ENCODE results near the gene C10orf90.
A peak's percentile ranks its signal among the peaks of the same experiment; 100 is the strongest.

Gene C10orf90

GRCh38 chr10:126616737-126617136 lies 53.8 kb downstream of the C10orf90 start:
- H2BK5ac ChIP-seq (ENCODE audit: low read length), result no peak overlapping the region
- no peak overlapping the region for H3K14ac ChIP-seq (ENCODE audit: low read length)
- H4K91ac ChIP-seq (ENCODE audit: low read depth, low read length, poor library complexity), result no peak overlapping the region
- H3K27me3 ChIP-seq (ENCODE audit: control insufficient read depth in 3 of 3, insufficient read depth in 3 of 3, low read depth in 1 of 3, low read length in 3 of 3), result no peaks in the 10 kb centered on the region
- no peak overlapping the region for H4K8ac ChIP-seq (ENCODE audit: low read depth, low read length)
- H3K23ac ChIP-seq (ENCODE audit: low read depth, low read length, poor library complexity), result no peak overlapping the region
- WGBS, 2 donors (ENCODE audit: extremely low coverage in 2 of 2, insufficient read length in 2 of 2, insufficient replicate concordance in 1 of 2), result no CpG with 5 or more reads among the region's 3 CpGs
- H3K4me3 ChIP-seq (ENCODE audit: low read length in 2 of 2), result no peak overlapping the region
- H3K4ac ChIP-seq (ENCODE audit: low read length), result no peak overlapping the region
- H2AFZ ChIP-seq (ENCODE audit: low read length), result no peak overlapping the region
- H2BK120ac ChIP-seq (ENCODE audit: low read depth, low read length), result no peak overlapping the region
- no peaks in the 10 kb centered on the region for H3K79me1 ChIP-seq (ENCODE audit: low read depth, low read length)
- H2BK15ac ChIP-seq (ENCODE audit: low read length), result no peak overlapping the region
- H2BK12ac ChIP-seq (ENCODE audit: low read length), result no peak overlapping the region
- H3K27ac ChIP-seq (replicated peaks; ENCODE audit: low read length), result no peak overlapping the region
- no peak overlapping the region for H3K9ac ChIP-seq (ENCODE audit: low read depth, low read length, poor library complexity)
- H3K36me3 ChIP-seq (replicated peaks in 1 of 2; ENCODE audit: control insufficient read depth in 2 of 2, insufficient read depth in 2 of 2, low read length in 2 of 2), result no peaks in the 10 kb centered on the region
- no peak for DNase-seq (ENCODE audit: low spot score)
- H3K9me3 ChIP-seq (replicated peaks in 1 of 2; ENCODE audit: control insufficient read depth in 2 of 2, insufficient read depth in 1 of 2, low read depth in 1 of 2, low read length in 2 of 2), result no peaks in the 10 kb centered on the region
- no peak overlapping the region for H3K4me2 ChIP-seq (ENCODE audit: insufficient read depth, low read length, poor library complexity, severe bottlenecking)
- no peak overlapping the region for H3K18ac ChIP-seq (ENCODE audit: low read length)
- no peak overlapping the region for H2AK5ac ChIP-seq (ENCODE audit: low read depth, low read length)
- H3K4me1 ChIP-seq (ENCODE audit: control insufficient read depth in 2 of 2, insufficient read depth in 1 of 2, low read depth in 1 of 2, low read length in 2 of 2), result no peaks in the 10 kb centered on the region

GRCh38 chr10:126611303-126611702 lies 59.2 kb downstream of the C10orf90 start:
- Histone ChIP-seq H3K27ac (replicated peaks; ENCODE audit: low read length) (no peak overlapping the region), H4K91ac (ENCODE audit: low read depth, low read length, poor library complexity) (no peak overlapping the region), H3K9ac (ENCODE audit: low read depth, low read length, poor library complexity) (no peak overlapping the region), H2BK12ac (ENCODE audit: low read length) (no peak overlapping the region), H2AFZ (ENCODE audit: low read length) (no peak overlapping the region), H2BK5ac (ENCODE audit: low read length) (no peak overlapping the region), H2BK15ac (ENCODE audit: low read length) (no peak overlapping the region), H2AK5ac (ENCODE audit: low read depth, low read length) (no peak overlapping the region), H3K14ac (ENCODE audit: low read length) (no peak overlapping the region), H3K18ac (ENCODE audit: low read length) (no peak overlapping the region), H4K8ac (ENCODE audit: low read depth, low read length) (no peak overlapping the region), H2BK120ac (ENCODE audit: low read depth, low read length) (no peak overlapping the region), H3K27me3 (ENCODE audit: control insufficient read depth in 3 of 3, insufficient read depth in 3 of 3, low read depth in 1 of 3, low read length in 3 of 3) (no peaks in the 10 kb centered on the region), H3K4me3 (ENCODE audit: low read length in 2 of 2) (no peak overlapping the region), H3K4ac (ENCODE audit: low read length) (no peak overlapping the region), H3K79me1 (ENCODE audit: low read depth, low read length) (no peaks in the 10 kb centered on the region), H3K23ac (ENCODE audit: low read depth, low read length, poor library complexity) (no peak overlapping the region), H3K4me2 (ENCODE audit: insufficient read depth, low read length, poor library complexity, severe bottlenecking) (no peak overlapping the region), H3K9me3 (replicated peaks in 1 of 2; ENCODE audit: control insufficient read depth in 2 of 2, insufficient read depth in 1 of 2, low read depth in 1 of 2, low read length in 2 of 2) (no peaks in the 10 kb centered on the region), H3K4me1 (ENCODE audit: control insufficient read depth in 2 of 2, insufficient read depth in 1 of 2, low read depth in 1 of 2, low read length in 2 of 2) (no peaks in the 10 kb centered on the region), H3K36me3 (replicated peaks in 1 of 2; ENCODE audit: control insufficient read depth in 2 of 2, insufficient read depth in 2 of 2, low read length in 2 of 2) (no peaks in the 10 kb centered on the region)
- DNase-seq (ENCODE audit: low spot score), result no peak
- no CpG with 5 or more reads among the region's 2 CpGs for WGBS, 2 donors (ENCODE audit: extremely low coverage in 2 of 2, insufficient read length in 2 of 2, insufficient replicate concordance in 1 of 2)

GRCh38 chr10:126609566-126609965 lies 60.9 kb downstream of the C10orf90 start:
- H3K4me2 ChIP-seq (ENCODE audit: insufficient read depth, low read length, poor library complexity, severe bottlenecking), result no peak overlapping the region
- DNase-seq (ENCODE audit: low spot score), result no peak
- H3K79me1 ChIP-seq (ENCODE audit: low read depth, low read length), result no peaks in the 10 kb centered on the region
- H3K27ac ChIP-seq (replicated peaks; ENCODE audit: low read length), result no peak overlapping the region
- H3K36me3 ChIP-seq (replicated peaks in 1 of 2; ENCODE audit: control insufficient read depth in 2 of 2, insufficient read depth in 2 of 2, low read length in 2 of 2), result no peaks in the 10 kb centered on the region
- no peaks in the 10 kb centered on the region for H3K9me3 ChIP-seq (replicated peaks in 1 of 2; ENCODE audit: control insufficient read depth in 2 of 2, insufficient read depth in 1 of 2, low read depth in 1 of 2, low read length in 2 of 2)
- no peak overlapping the region for H2BK5ac ChIP-seq (ENCODE audit: low read length)
- no CpG with 5 or more reads among the region's 4 CpGs for WGBS, 2 donors (ENCODE audit: extremely low coverage in 2 of 2, insufficient read length in 2 of 2, insufficient replicate concordance in 1 of 2)
- H3K4me1 ChIP-seq (ENCODE audit: control insufficient read depth in 2 of 2, insufficient read depth in 1 of 2, low read depth in 1 of 2, low read length in 2 of 2), result no peaks in the 10 kb centered on the region
- no peak overlapping the region for H3K23ac ChIP-seq (ENCODE audit: low read depth, low read length, poor library complexity)
- no peak overlapping the region for H2BK12ac ChIP-seq (ENCODE audit: low read length)
- H2BK120ac ChIP-seq (ENCODE audit: low read depth, low read length), result no peak overlapping the region
- no peak overlapping the region for H2AFZ ChIP-seq (ENCODE audit: low read length)
- H2BK15ac ChIP-seq (ENCODE audit: low read length), result no peak overlapping the region
- no peak overlapping the region for H3K4ac ChIP-seq (ENCODE audit: low read length)
- H4K91ac ChIP-seq (ENCODE audit: low read depth, low read length, poor library complexity), result no peak overlapping the region
- H3K4me3 ChIP-seq (ENCODE audit: low read length in 2 of 2), result no peak overlapping the region
- no peaks in the 10 kb centered on the region for H3K27me3 ChIP-seq (ENCODE audit: control insufficient read depth in 3 of 3, insufficient read depth in 3 of 3, low read depth in 1 of 3, low read length in 3 of 3)
- no peak overlapping the region for H3K9ac ChIP-seq (ENCODE audit: low read depth, low read length, poor library complexity)
- H2AK5ac ChIP-seq (ENCODE audit: low read depth, low read length), result no peak overlapping the region
- H3K14ac ChIP-seq (ENCODE audit: low read length), result no peak overlapping the region
- H3K18ac ChIP-seq (ENCODE audit: low read length), result no peak overlapping the region
- no peak overlapping the region for H4K8ac ChIP-seq (ENCODE audit: low read depth, low read length)

GRCh38 chr10:126599949-126600682 lies 70.4 kb downstream of the C10orf90 start:
- DNase-seq (ENCODE audit: low spot score), result no peak
- Histone ChIP-seq H4K91ac (ENCODE audit: low read depth, low read length, poor library complexity) (no peak overlapping the region), H3K4me1 (ENCODE audit: control insufficient read depth in 2 of 2, insufficient read depth in 1 of 2, low read depth in 1 of 2, low read length in 2 of 2) (peaks cover 0 to 8% of the 10 kb centered on the region in 2 donors), H3K18ac (ENCODE audit: low read length) (peak overlapping the region; percentile 2), H4K8ac (ENCODE audit: low read depth, low read length) (no peak overlapping the region), H2AFZ (ENCODE audit: low read length) (no peak overlapping the region), H3K27me3 (ENCODE audit: control insufficient read depth in 3 of 3, insufficient read depth in 3 of 3, low read depth in 1 of 3, low read length in 3 of 3) (no peaks in the 10 kb centered on the region), H3K23ac (ENCODE audit: low read depth, low read length, poor library complexity) (no peak overlapping the region), H3K4me3 (ENCODE audit: low read length in 2 of 2) (peak overlapping the region in 1 of 2 donors; percentile 70), H2BK12ac (ENCODE audit: low read length) (no peak overlapping the region), H2BK15ac (ENCODE audit: low read length) (no peak overlapping the region), H2AK5ac (ENCODE audit: low read depth, low read length) (no peak overlapping the region), H2BK5ac (ENCODE audit: low read length) (no peak overlapping the region), H3K14ac (ENCODE audit: low read length) (peak overlapping the region; percentile 25), H3K9ac (ENCODE audit: low read depth, low read length, poor library complexity) (no peak overlapping the region), H3K4ac (ENCODE audit: low read length) (no peak overlapping the region), H3K4me2 (ENCODE audit: insufficient read depth, low read length, poor library complexity, severe bottlenecking) (no peak overlapping the region), H3K36me3 (replicated peaks in 1 of 2; ENCODE audit: control insufficient read depth in 2 of 2, insufficient read depth in 2 of 2, low read length in 2 of 2) (no peaks in the 10 kb centered on the region), H2BK120ac (ENCODE audit: low read depth, low read length) (no peak overlapping the region), H3K9me3 (replicated peaks in 1 of 2; ENCODE audit: control insufficient read depth in 2 of 2, insufficient read depth in 1 of 2, low read depth in 1 of 2, low read length in 2 of 2) (no peaks in the 10 kb centered on the region), H3K79me1 (ENCODE audit: low read depth, low read length) (no peaks in the 10 kb centered on the region), H3K27ac (replicated peaks; ENCODE audit: low read length) (no peak overlapping the region)
- no CpG with 5 or more reads among the region's 19 CpGs for WGBS, 2 donors (ENCODE audit: extremely low coverage in 2 of 2, insufficient read length in 2 of 2, insufficient replicate concordance in 1 of 2)
